KBM-7 (cell line): ENCODE results near the gene LRIT2.

Source experiments
- DNase-seq: peaks from one replicate; pipeline ENCODE4 v3.0.0-alpha.2; 2015
- in situ Hi-C: fragments of 300-500 bp; cut with MboI; formaldehyde crosslinking; loops from 2 replicates; pipeline ENCODE4 v1.14.3; 2020; ENCODE audit warnings: low sequenced_read_pairs, low pct_unique_long_range_greater_than_20kb, mixed read lengths

Gene LRIT2

GRCh38 chr10:84214046-84214572 is 11.2 kb downstream of the LRIT2 start:
- in situ Hi-C loops = no loop called here

GRCh38 chr10:84213076-84213475 is 12.3 kb downstream of the LRIT2 start:
- in situ Hi-C loops = no loop called here
- DNase-seq = no peak

More at GRCh38 chr10:84214046-84214572, 11.2 kb downstream of the LRIT2 start:
- DNase-seq = no peak

- in situ Hi-C loops = no loop called here
- DNase-seq = no peak
Observed at GRCh38 chr10:84212014-84212413, 13.3 kb downstream of the LRIT2 start.

GRCh38 chr10:84211566-84211965 is 13.8 kb downstream of the LRIT2 start:
- DNase-seq = no peak
- in situ Hi-C loops = no loop called here

DNA sequence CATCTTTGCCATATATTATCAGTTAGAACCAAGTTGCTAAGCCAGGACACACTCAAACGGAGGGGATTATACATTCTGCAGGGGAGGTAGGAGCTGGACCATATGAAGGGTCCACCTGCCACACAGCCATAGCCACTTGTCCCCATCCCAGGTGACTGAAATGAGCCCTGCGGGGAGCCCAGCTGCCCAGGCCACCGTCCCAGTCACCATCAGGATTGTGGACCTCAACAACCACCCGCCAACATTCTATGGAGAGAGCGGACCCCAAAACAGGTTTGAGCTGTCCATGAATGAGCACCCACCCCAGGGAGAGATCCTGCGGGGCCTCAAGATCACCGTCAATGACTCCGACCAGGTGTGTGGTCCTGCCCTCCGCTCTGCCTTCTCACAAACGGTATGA is 17.3 kb downstream of the LRIT2 start:
- in situ Hi-C loops = no loop called here
- no peak for DNase-seq

DNA sequence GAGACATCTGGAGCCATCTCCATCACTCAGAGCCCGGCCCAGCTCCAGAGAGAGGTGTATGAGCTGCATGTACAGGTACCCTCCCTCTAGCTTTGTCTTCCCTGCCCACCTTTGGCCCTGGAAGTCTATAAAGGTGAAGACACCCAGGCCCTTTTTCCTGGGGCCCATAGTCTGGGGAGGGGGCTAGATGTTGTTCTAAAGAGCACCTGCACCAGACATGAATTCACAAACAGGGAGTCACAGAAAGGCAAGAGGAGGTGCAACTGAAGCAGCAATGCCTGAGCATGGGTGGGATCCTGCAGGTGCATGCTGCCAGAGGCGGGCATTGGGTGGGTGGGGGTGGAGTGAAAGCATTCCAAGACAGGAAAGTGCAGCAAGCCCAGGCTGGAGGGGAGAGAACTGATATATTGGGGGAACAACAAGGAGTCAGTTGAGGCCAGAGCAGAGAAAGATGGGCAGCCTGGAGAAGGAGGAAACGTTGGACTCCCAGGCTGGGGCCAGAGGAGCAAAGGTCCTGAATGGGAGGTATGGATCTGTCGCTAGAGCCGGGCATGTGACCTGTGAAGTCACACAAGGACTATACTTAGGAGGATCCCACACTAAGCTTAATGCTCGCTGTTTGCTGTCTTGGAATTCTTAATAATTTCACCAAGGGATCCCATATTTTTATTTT is 19.4 kb downstream of the LRIT2 start:
- DNase-seq = no peak
- in situ Hi-C loops = no loop called here

- in situ Hi-C loops = no loop called here
- peak; percentile 57 for DNase-seq
Observed at GRCh38 chr10:84205049-84205852, 20.1 kb downstream of the LRIT2 start.

DNA sequence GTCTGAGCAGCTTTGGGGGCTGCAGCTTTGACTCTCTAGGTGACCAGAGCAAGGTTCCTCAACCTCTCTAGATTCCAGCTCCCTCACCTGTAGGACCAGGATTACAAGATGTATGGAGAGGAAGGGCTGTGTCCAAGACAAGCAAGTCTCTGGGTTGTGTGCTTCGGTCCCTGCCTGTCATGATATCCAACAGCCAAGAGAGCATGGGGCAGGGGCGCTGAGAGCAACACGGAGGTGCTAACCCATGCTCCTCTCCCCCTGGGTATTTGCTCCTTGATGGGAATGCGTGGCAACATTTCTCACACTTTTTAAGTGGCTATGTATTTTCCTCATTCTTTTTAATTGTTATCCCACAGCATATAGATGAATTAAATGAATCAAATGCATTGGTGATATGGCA is 20.7 kb downstream of the LRIT2 start:
- in situ Hi-C loops = no loop called here
- no peak for DNase-seq

DNA sequence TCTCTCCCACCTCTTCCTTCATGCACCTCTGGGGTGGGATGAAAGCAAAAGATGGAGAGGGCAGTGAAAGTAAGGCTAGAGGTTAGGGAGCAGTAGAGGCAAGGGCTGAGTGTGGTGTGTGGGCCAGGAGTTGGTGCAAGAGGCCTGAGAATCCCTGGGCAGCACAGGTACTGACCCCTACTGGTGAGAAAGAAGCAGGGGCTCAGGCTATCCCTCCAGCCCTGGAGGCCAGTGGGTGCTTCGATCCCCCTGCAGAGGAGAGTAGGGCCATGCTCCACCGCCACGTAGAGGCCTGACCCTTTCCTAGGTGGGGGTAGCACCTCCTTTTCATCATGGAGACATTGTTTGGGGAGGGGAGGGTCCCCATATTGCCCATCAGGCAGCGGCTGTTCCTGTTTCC is 21.2 kb downstream of the LRIT2 start:
- in situ Hi-C loops = no loop called here
- DNase-seq = no peak

DNA sequence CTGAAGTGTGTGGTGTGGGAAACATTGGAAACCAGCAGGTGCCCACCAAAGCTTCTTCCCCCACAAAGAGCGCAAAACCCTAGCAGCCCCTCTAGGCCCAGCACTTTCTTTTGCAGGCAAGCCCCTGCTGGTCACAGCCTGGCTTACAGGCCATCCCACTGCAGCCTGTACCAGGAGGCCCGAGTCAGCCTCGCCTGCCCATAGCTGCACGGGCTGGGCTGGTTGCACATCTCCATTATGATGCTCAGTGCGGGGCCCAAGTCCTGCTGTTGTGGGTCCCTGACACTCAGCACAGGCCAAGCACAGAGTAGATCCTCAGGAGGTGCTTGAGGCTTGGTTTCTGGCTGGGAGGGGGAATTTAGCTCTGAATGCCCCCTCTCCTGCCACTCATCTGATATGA is 23.0 kb downstream of the LRIT2 start:
- no peak for DNase-seq
- in situ Hi-C loops = no loop called here

DNA sequence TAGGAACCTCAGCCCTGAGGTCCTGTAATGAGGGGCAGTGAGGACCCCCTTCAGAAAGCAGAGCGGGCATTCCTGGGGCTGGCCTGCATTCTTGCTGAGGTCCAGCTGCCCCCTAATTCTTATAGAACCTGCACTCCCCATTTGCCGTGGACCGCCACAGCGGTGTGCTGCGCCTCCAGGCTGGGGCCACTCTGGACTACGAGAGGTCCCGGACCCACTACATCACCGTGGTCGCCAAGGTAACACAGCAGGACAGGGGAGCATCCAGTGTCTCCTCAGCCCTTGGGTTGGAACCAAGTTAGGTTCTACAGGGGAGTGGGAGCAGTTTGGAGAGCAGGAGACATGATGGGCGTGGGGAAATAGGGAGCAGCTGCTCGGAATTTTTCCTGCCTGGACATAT is 23.7 kb downstream of the LRIT2 start:
- no peak for DNase-seq
- in situ Hi-C loops = no loop called here

GRCh38 chr10:84201244-84201606 is 24.1 kb downstream of the LRIT2 start:
- no peak for DNase-seq
- in situ Hi-C loops = no loop called here

GRCh38 chr10:84200537-84201243 is 24.7 kb downstream of the LRIT2 start:
- in situ Hi-C loops = no loop called here

GRCh38 chr10:84198206-84198915 is 27.0 kb downstream of the LRIT2 start:
- no peak for DNase-seq
- in situ Hi-C loops = no loop called here

More at GRCh38 chr10:84200537-84201243, 24.7 kb downstream of the LRIT2 start:
- DNase-seq = no peak

GRCh38 chr10:84197643-84198042 is 27.7 kb downstream of the LRIT2 start:
- in situ Hi-C loops = no loop called here
- DNase-seq = no peak

GRCh38 chr10:84196941-84197340 is 28.4 kb downstream of the LRIT2 start:
- DNase-seq = no peak
- in situ Hi-C loops = no loop called here

GRCh38 chr10:84196083-84196482 is 29.3 kb downstream of the LRIT2 start:
- in situ Hi-C loops = no loop called here
- no peak for DNase-seq

GRCh38 chr10:84195044-84195830 is 30.1 kb downstream of the LRIT2 start:
- DNase-seq = no peak
- in situ Hi-C loops = no loop called here
